NCI-H1105 treated with DMSO at 0.1 percent for 48 hours (cell line): ENCODE results near the gene GSTM4.
"Not testable (repeated sequence)": the region's sequence is repeated elsewhere in the genome, so short reads cannot be mapped to it uniquely, and the experiment has no call there.

Experiments used
- DNase-seq: peaks from one replicate; lab custom pipeline; 2025; lab: John Stamatoyannopoulos, UW

The GSTM4 gene

GRCh38 chr1:109704173-109704572, 48.3 kb downstream of the GSTM4 start:
- no peak for DNase-seq

- no peak for DNase-seq
These were observed 49.5 kb downstream of the GSTM4 start for GRCh38 chr1:109705411-109705810.

- not testable (repeated sequence) for DNase-seq
These were observed 53.0 kb downstream of the GSTM4 start for GRCh38 chr1:109708949-109709348.

GRCh38 chr1:109709822-109710221, 53.9 kb downstream of the GSTM4 start:
- not testable (repeated sequence) for DNase-seq
